Measurements from ENCODE around the gene PLEKHH1. TPM values are rescaled to one million over a fixed set of nuclear protein-coding genes. Genes with fewer than 3 reads are reported as not detected.
A peak's percentile ranks its signal among the peaks of the same experiment; 100 is the strongest.

Gene PLEKHH1
- total and polyA plus RNA-seq, 9 of the 15 experiments (the other 6 are each of a cell fraction or from before 2014, with no cell fraction given): 0.76 to 5.9 (median 2.9) TPM

- H3K4me3 ChIP-seq: no peak overlapping the region
- ChIA-PET POLR2A (no interaction called here), CTCF (ENCODE audit: low intra/inter-chr PET ratio) (no interaction called here)
- H4K20me1 ChIP-seq (replicated peaks; ENCODE audit: control insufficient read depth, insufficient read depth, low read length): no peaks in the 10 kb centered on the region
- H2AFZ ChIP-seq (ENCODE audit: low read depth, low read length): no peak overlapping the region
- H3K36me3 ChIP-seq (ENCODE audit: control insufficient read depth, insufficient read depth, low read length): no peaks in the 10 kb centered on the region
- H3K9me1 ChIP-seq (ENCODE audit: control insufficient read depth, insufficient read depth, low read length): no peaks in the 10 kb centered on the region
- intact Hi-C loops (cut with micrococcal nuclease) (no loop called here), in situ Hi-C loops (cut with MboI) (no loop called here)
- no peaks in the 10 kb centered on the region; a peak in 1 of 5 replicates for H3K4me1 ChIP-seq (replicated peaks in 1 of 2; ENCODE audit: control insufficient read depth in 2 of 2, insufficient read depth in 2 of 2, low read length in 2 of 2)
- TF ChIP-seq NFIC (IDR thresholded peaks at IDR 0.05): peak; percentile 58; the same call in 1 of the 2 replicates
- no peak for TF ChIP-seq FOXA1 (IDR thresholded peaks at IDR 0.05; ENCODE audit: borderline replicate concordance)
- no peak for TF ChIP-seq CREBBP (IDR thresholded peaks at IDR 0.05; ENCODE audit: low read depth, low read length)
- no peak for TF ChIP-seq POLR2A (conservative IDR thresholded peaks at IDR 0.05)
- TF ChIP-seq ESRRA (IDR thresholded peaks at IDR 0.05; ENCODE audit: borderline replicate concordance, low read depth): peak; percentile 71; the same call in 1 of the 2 replicates
- no peak for ATAC-seq
- H3K9ac ChIP-seq (ENCODE audit: insufficient read depth in 1 of 2, low read depth in 2 of 2, low read length in 2 of 2): no peak overlapping the region
- H3K4me2 ChIP-seq (ENCODE audit: insufficient read depth, low read length): no peak overlapping the region
- H3K9me3 ChIP-seq (replicated peaks; ENCODE audit: control insufficient read depth, insufficient read depth, low read depth, low read length): no peaks in the 10 kb centered on the region
- no peak for FAIRE-seq
- 0% methylated on average over 3 of the region's 3 CpGs for WGBS (ENCODE audit: insufficient coverage, low coverage, missing lambda C conversion rate)
- peak in 1 of 4 experiments; percentile 29 for DNase-seq (ENCODE audit: extremely low read depth in 1 of 4, low spot score in 3 of 4)
- H3K79me2 ChIP-seq (ENCODE audit: control insufficient read depth, insufficient read depth, low read length): no peaks in the 10 kb centered on the region
- H3K27ac ChIP-seq (ENCODE audit: extremely low read depth, low read depth, low read length): no peak overlapping the region
- no TSS peak for BruUV-seq (replicated peaks)
- H3K27me3 ChIP-seq (ENCODE audit: control insufficient read depth in 2 of 2, insufficient read depth in 2 of 2, low read length in 2 of 2): peaks cover 6 to 23% of the 10 kb centered on the region in 2 experiments; a peak in 3 of 5 replicates
Measured at GRCh38 chr14:67524634-67524963, 8.5 kb upstream of the PLEKHH1 start.

GRCh38 chr14:67525389-67525788, 7.7 kb upstream of the PLEKHH1 start:
- no peak overlapping the region for H3K27ac ChIP-seq (ENCODE audit: extremely low read depth, low read depth, low read length)
- intact Hi-C loops (cut with micrococcal nuclease): no loop called here

More at GRCh38 chr14:67525389-67525788, 7.7 kb upstream of the PLEKHH1 start:
- H3K36me3 ChIP-seq (ENCODE audit: control insufficient read depth, insufficient read depth, low read length): no peaks in the 10 kb centered on the region
- FAIRE-seq (no peak), DNase-seq (ENCODE audit: extremely low read depth in 1 of 4, low spot score in 3 of 4) (no peak), ATAC-seq (no peak)
- in situ Hi-C loops (cut with MboI): loop anchor here (5.0 kb wide), 1 partner anchor 42 kb away; no protein-coding TSS in a partner anchor
- no peak overlapping the region for H3K4me2 ChIP-seq (ENCODE audit: insufficient read depth, low read length)
- H3K79me2 ChIP-seq (ENCODE audit: control insufficient read depth, insufficient read depth, low read length): no peaks in the 10 kb centered on the region
- no peak overlapping the region for H3K9ac ChIP-seq (ENCODE audit: insufficient read depth in 1 of 2, low read depth in 2 of 2, low read length in 2 of 2)
- BruUV-seq (replicated peaks): no TSS peak
- H3K27me3 ChIP-seq (ENCODE audit: control insufficient read depth in 2 of 2, insufficient read depth in 2 of 2, low read length in 2 of 2): peaks cover 6 to 23% of the 10 kb centered on the region in 2 experiments; a peak in 3 of 5 replicates
- ChIA-PET CTCF (ENCODE audit: low intra/inter-chr PET ratio) (no interaction called here), POLR2A (interaction anchor here (0.6 to 1.0 kb wide), 2 partner anchors 47 to 149 kb away, joined by 3 to 6 read pairs; no protein-coding TSS in a partner anchor)
- no peak overlapping the region for H3K4me3 ChIP-seq
- no peaks in the 10 kb centered on the region for H3K9me3 ChIP-seq (replicated peaks; ENCODE audit: control insufficient read depth, insufficient read depth, low read depth, low read length)
- TF ChIP-seq ZNF316 (IDR thresholded peaks at IDR 0.05): peak; percentile 32; the same call in 1 of the 2 replicates
- TF ChIP-seq, protein P1, sequence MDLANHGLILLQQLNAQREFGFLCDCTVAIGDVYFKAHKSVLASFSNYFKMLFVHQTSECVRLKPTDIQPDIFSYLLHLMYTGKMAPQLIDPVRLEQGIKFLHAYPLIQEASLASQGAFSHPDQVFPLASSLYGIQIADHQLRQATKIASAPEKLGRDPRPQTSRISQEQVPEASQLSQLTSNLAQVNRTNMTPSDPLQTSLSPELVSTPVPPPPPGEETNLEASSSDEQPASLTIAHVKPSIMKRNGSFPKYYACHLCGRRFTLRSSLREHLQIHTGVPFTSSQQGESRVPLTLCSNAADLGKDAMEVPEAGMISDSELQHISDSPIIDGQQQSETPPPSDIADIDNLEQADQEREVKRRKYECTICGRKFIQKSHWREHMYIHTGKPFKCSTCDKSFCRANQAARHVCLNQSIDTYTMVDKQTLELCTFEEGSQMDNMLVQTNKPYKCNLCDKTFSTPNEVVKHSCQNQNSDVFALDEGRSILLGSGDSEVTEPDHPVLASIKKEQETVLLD (IDR thresholded peaks at IDR 0.05): no peak
- no peak overlapping the region for H2AFZ ChIP-seq (ENCODE audit: low read depth, low read length)
- WGBS (ENCODE audit: insufficient coverage, low coverage, missing lambda C conversion rate): 0% methylated on average over 4 of the region's 4 CpGs
- H3K9me1 ChIP-seq (ENCODE audit: control insufficient read depth, insufficient read depth, low read length): no peaks in the 10 kb centered on the region
- no peaks in the 10 kb centered on the region for H4K20me1 ChIP-seq (replicated peaks; ENCODE audit: control insufficient read depth, insufficient read depth, low read length)
- H3K4me1 ChIP-seq (replicated peaks in 1 of 2; ENCODE audit: control insufficient read depth in 2 of 2, insufficient read depth in 2 of 2, low read length in 2 of 2): no peaks in the 10 kb centered on the region; a peak in 1 of 5 replicates

Data from K562 (cell line).